GM12878 (cell line): ENCODE data around the gene PPP6C. TPM values are rescaled to one million over a fixed set of nuclear protein-coding genes. Genes with fewer than 3 reads are reported as not detected.

Source experiments
- ASH2L ChIP-seq: fragments of 300-600, 200-600 bp; sonication (generic); IDR thresholded peaks from 2 replicates; pipeline ENCODE4 v1.6.1; 2017; ENCODE audit warnings: low read depth, mild to moderate bottlenecking, borderline replicate concordance
- BACH1 ChIP-seq: fragments of 450-650 bp; IDR thresholded peaks from 2 replicates; pipeline ENCODE4 v1.6.1; 2017; ENCODE audit warnings: mild to moderate bottlenecking, borderline replicate concordance
- CHD2 ChIP-seq: IDR thresholded peaks from 2 replicates; pipeline ENCODE4 v1.6.1; 2011; ENCODE audit warnings: low read depth, low read length, improper control_type of control experiment, borderline replicate concordance
- CREB1 ChIP-seq: IDR thresholded peaks from 2 replicates; pipeline ENCODE4 v1.6.1; 2012; ENCODE audit warnings: low read depth, mild to moderate bottlenecking, inconsistent platforms
- DPF2 ChIP-seq: fragments of 450-650 bp; IDR thresholded peaks from 2 replicates; pipeline ENCODE4 v1.6.1; 2017; ENCODE audit warnings: mild to moderate bottlenecking
- ESRRA ChIP-seq: IDR thresholded peaks from 2 replicates; pipeline ENCODE4 v1.6.1; 2012; ENCODE audit warnings: mild to moderate bottlenecking, low read length, improper control_type of control experiment
- FOXM1 ChIP-seq: IDR thresholded peaks from 2 replicates; pipeline ENCODE4 v1.6.1; 2012; ENCODE audit warnings: low read depth, mild to moderate bottlenecking, inconsistent platforms, low read length, moderate library complexity
- IKZF1 ChIP-seq: fragments of 450-650 bp; conservative IDR thresholded peaks from 2 replicates; pipeline ENCODE4 v1.6.1; 2017; ENCODE audit warnings: antibody characterized with exemption, mild to moderate bottlenecking
- KLF5 ChIP-seq: fragments of 450-650 bp; IDR thresholded peaks from 2 replicates; pipeline ENCODE4 v1.6.1; 2014; ENCODE audit warnings: mild to moderate bottlenecking; ENCODE audit not compliant: partially characterized antibody
- MEF2A ChIP-seq: IDR thresholded peaks from 2 replicates; pipeline ENCODE4 v1.6.1; 2011; ENCODE audit warnings: low read depth, mild to moderate bottlenecking, low read length, moderate library complexity; ENCODE audit not compliant: insufficient read depth
- MTA3 ChIP-seq: IDR thresholded peaks from 2 replicates; pipeline ENCODE4 v1.6.1; 2012; ENCODE audit warnings: low read length, inconsistent platforms, borderline replicate concordance
- MXI1 ChIP-seq: fragments of 150-350 bp; IDR thresholded peaks from 2 replicates; pipeline ENCODE4 v1.6.1; 2011; ENCODE audit warnings: low read depth, mild to moderate bottlenecking, inconsistent platforms, low read length, improper control_type of control experiment
- PAX5 ChIP-seq: IDR thresholded peaks from 2 replicates; pipeline ENCODE4 v1.6.1; 2011; ENCODE audit warnings: low read depth, low read length, borderline replicate concordance
- POLR2AphosphoS5 ChIP-seq: IDR thresholded peaks from 2 replicates; pipeline ENCODE4 v1.6.1; 2011; ENCODE audit warnings: mild to moderate bottlenecking, low read length, inconsistent platforms
- RB1 ChIP-seq: fragments of 450-650 bp; formaldehyde crosslinking; IDR thresholded peaks from 2 replicates; pipeline ENCODE4 v1.6.1; 2017; ENCODE audit warnings: mild to moderate bottlenecking, borderline replicate concordance
- SIX5 ChIP-seq: IDR thresholded peaks from 2 replicates; pipeline ENCODE4 v1.6.1; 2011; ENCODE audit warnings: mild to moderate bottlenecking, low read depth, low read length, moderate library complexity; ENCODE audit not compliant: severe bottlenecking
- SP1 ChIP-seq: IDR thresholded peaks from one replicate; pipeline ENCODE4 v1.6.1; 2011; ENCODE audit warnings: low read depth, low read length
- SRF ChIP-seq, 2 experiments: IDR thresholded peaks; 2 replicates each; pipeline ENCODE4 v1.6.1; 2011; ENCODE audit warnings: low read depth in 2 of 2, low read length in 2 of 2, mild to moderate bottlenecking in 1 of 2, moderate library complexity in 1 of 2
- STAT1 ChIP-seq: fragments of 450-650 bp; conservative IDR thresholded peaks from 2 replicates; pipeline ENCODE4 v1.6.1; 2014; ENCODE audit warnings: antibody characterized with exemption, mild to moderate bottlenecking
- TAF1 ChIP-seq: IDR thresholded peaks from 2 replicates; pipeline ENCODE4 v1.6.1; 2011; ENCODE audit warnings: mild to moderate bottlenecking, low read depth, low read length, borderline replicate concordance
- TCF7 ChIP-seq: IDR thresholded peaks from 2 replicates; pipeline ENCODE4 v1.6.1; 2014; ENCODE audit warnings: antibody characterized with exemption, borderline replicate concordance
- YBX1 ChIP-seq: fragments of 450-650 bp; IDR thresholded peaks from 2 replicates; pipeline ENCODE4 v1.6.1; 2016; ENCODE audit warnings: antibody characterized with exemption
- polyA plus RNA-seq, 11 experiments: library from polyadenylated mRNA; depleted of rRNA in 4 of 11; unstranded in 6 of 11; stranded (reverse) in 5 of 11; fragments of >200 nt; fragmentation: Nextera tagmentation in 4 of 11; fragmentation: Illumina TruSeq in 1 of 11; extraction: Ambion mirVana in 4 of 11; extraction: Trizol in 1 of 11; gene quantifications; 1 replicate in 1 of 11; 2 replicates in 10 of 11; pipeline versions ENCODE4 v1.2.1 to v1.2.3, GENCODE V29; 2011 to 2016; ENCODE audit warnings: inconsistent platforms in 2 of 11, missing spikeins in 2 of 11, low read depth in 1 of 11
- total RNA-seq, 4 experiments: library from RNA; depleted of rRNA in 3 of 4; stranded (reverse); fragments of >200 nt in 3 of 4; fragmentation: Illumina TruSeq in 1 of 4; extraction: Trizol in 1 of 4; gene quantifications; 2 replicates each; pipeline versions ENCODE4 v1.2.1 to v1.2.3, GENCODE V29; 2013 to 2021
- TF ChIP-seq, protein P1 (sequence below): fragments of 450-650 bp; IDR thresholded peaks from 2 replicates; pipeline ENCODE4 v1.6.1; 2016; ENCODE audit warnings: mild to moderate bottlenecking
- TF ChIP-seq, protein P2 (sequence below): fragments of 450-650 bp; IDR thresholded peaks from 2 replicates; pipeline ENCODE4 v1.6.1; 2017; ENCODE audit warnings: mild to moderate bottlenecking, moderate library complexity

PPP6C gene
- total and polyA plus RNA-seq, 10 of the 15 experiments (the other 5 are each of a cell fraction or from before 2014, with no cell fraction given) = 26.8 to 45.3 (median 37.1) TPM

DNA sequence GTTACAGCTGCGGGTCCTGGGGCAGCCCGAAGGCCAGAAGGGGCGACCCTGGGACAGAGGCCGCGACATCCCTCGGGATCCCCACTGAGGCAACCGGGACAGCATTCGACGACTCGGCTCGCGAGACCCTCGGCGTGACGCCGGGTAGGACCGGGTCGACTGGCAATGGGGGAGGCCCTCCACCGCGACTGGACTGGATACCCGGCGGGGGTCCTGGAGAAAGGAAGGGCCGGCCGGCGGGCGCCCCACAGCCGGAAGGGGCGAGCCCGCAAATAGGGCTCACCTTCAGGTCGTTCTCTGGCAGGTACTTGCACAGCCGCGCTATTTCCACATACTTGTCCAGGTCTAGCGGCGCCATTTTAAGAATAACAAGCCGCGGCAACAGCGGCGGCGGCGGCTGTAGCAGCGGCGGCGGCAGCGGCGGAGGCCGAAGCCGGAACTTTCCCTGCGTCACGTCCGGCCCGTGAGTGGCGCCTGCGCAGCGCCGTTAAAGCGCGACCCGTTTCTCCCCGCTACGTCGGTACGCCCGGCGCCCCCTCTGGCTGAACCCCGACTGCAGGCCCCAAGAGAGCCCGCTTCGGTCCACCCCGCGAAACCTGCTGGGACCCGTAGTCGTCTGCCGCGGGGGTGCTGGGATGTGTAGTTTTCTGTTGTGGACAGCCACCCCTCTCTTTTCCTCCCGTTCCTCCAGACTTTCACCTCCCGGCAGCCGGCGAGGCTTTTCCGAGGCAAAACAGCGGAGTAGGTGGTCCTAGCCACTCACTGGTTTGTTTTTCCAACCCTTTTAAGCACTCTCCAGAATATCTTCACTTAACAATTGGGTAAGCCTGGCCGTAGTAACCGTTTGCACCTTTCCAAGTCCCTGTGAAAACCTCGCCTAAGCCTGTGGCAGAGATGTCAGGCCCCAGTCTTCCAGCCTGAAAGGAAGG, at the start of gene PPP6C (continued):
- TF ChIP-seq ASH2L = peak; percentile 81; the same call in 1 of the 2 replicates
- no peak for TF ChIP-seq FOXM1
- TF ChIP-seq TAF1 = peak; percentile 74; the same call in 1 of the 2 replicates
- peak; percentile 98 for TF ChIP-seq IKZF1
- TF ChIP-seq CHD2 = peak; percentile 67; the same call in 1 of the 2 replicates
- no peak for TF ChIP-seq TCF7
- TF ChIP-seq YBX1 = no peak
- TF ChIP-seq POLR2AphosphoS5 = peak; percentile 61
- TF ChIP-seq, protein P1, sequence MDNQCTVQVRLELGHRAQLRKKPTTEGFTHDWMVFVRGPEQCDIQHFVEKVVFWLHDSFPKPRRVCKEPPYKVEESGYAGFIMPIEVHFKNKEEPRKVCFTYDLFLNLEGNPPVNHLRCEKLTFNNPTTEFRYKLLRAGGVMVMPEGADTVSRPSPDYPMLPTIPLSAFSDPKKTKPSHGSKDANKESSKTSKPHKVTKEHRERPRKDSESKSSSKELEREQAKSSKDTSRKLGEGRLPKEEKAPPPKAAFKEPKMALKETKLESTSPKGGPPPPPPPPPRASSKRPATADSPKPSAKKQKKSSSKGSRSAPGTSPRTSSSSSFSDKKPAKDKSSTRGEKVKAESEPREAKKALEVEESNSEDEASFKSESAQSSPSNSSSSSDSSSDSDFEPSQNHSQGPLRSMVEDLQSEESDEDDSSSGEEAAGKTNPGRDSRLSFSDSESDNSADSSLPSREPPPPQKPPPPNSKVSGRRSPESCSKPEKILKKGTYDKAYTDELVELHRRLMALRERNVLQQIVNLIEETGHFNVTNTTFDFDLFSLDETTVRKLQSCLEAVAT = no peak
- no peak for TF ChIP-seq ESRRA
- 0 out of 2 replicates have a peak, but pooled peaks have one; percentile 41 for TF ChIP-seq MEF2A
- TF ChIP-seq MXI1 = peak; percentile 49; the same call in 1 of the 2 replicates
- TF ChIP-seq BACH1 = no peak
- TF ChIP-seq, protein P2, sequence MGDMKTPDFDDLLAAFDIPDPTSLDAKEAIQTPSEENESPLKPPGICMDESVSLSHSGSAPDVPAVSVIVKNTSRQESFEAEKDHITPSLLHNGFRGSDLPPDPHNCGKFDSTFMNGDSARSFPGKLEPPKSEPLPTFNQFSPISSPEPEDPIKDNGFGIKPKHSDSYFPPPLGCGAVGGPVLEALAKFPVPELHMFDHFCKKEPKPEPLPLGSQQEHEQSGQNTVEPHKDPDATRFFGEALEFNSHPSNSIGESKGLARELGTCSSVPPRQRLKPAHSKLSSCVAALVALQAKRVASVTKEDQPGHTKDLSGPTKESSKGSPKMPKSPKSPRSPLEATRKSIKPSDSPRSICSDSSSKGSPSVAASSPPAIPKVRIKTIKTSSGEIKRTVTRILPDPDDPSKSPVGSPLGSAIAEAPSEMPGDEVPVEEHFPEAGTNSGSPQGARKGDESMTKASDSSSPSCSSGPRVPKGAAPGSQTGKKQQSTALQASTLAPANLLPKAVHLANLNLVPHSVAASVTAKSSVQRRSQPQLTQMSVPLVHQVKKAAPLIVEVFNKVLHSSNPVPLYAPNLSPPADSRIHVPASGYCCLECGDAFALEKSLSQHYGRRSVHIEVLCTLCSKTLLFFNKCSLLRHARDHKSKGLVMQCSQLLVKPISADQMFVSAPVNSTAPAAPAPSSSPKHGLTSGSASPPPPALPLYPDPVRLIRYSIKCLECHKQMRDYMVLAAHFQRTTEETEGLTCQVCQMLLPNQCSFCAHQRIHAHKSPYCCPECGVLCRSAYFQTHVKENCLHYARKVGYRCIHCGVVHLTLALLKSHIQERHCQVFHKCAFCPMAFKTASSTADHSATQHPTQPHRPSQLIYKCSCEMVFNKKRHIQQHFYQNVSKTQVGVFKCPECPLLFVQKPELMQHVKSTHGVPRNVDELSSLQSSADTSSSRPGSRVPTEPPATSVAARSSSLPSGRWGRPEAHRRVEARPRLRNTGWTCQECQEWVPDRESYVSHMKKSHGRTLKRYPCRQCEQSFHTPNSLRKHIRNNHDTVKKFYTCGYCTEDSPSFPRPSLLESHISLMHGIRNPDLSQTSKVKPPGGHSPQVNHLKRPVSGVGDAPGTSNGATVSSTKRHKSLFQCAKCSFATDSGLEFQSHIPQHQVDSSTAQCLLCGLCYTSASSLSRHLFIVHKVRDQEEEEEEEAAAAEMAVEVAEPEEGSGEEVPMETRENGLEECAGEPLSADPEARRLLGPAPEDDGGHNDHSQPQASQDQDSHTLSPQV = peak; percentile 51; the same call in 1 of the 2 replicates
- TF ChIP-seq STAT1 = peak; percentile 51; the same call in 1 of the 2 replicates
- TF ChIP-seq PAX5 = peak; percentile 42; the same call in 1 of the 2 replicates
- peak in 1 of 2 experiments; percentile 62; a peak in 2 of 4 replicates for TF ChIP-seq SRF (IDR thresholded peaks at IDR 0.05; ENCODE audit: low read depth in 2 of 2, low read length in 2 of 2)
- TF ChIP-seq SIX5 = peak; percentile 96
- TF ChIP-seq RB1 = peak; percentile 95
- TF ChIP-seq CREB1 = peak; percentile 95
- peak; percentile 32 for TF ChIP-seq KLF5
- TF ChIP-seq DPF2 = peak; percentile 71
- no peak for TF ChIP-seq MTA3
- peak; percentile 35 for TF ChIP-seq SP1
